ENCODE results near the gene NSUN3.

Gene NSUN3

DNA sequence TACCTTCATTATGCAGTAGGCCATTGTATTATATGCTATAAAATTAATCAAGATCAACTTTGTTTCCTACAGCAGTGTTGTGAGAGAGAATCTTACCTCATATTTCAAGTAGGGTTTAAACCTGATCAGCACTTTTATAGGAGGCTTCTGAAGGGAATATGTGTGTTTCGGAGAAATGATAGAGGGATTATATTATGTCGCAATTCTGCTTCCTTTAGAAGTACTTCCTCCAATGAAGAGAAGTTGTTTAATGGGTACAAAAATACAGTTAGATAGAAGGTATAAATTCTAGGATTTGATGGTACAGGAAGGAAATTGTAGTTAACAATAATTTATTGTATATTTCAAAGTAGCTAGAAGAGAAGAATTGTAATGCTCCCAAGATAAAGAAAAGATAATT, 54.9 kb downstream of the NSUN3 start:
- Histone ChIP-seq H3K27ac (replicated peaks) (no peak overlapping the region), H3K4me3 (replicated peaks; ENCODE audit: insufficient read depth, low read length) (no peak overlapping the region), H3K27me3 (ENCODE audit: insufficient read depth, poor library complexity, severe bottlenecking) (no peaks in the 10 kb centered on the region)
- TF ChIP-seq CTCF (IDR thresholded peaks at IDR 0.05; ENCODE audit: insufficient read depth, low read length) (no peak), POLR2AphosphoS5 (IDR thresholded peaks at IDR 0.05; ENCODE audit: low read depth) (no peak), GABPA (IDR thresholded peaks at IDR 0.05; ENCODE audit: low read depth) (no peak), REST (IDR thresholded peaks at IDR 0.05; ENCODE audit: insufficient replicate concordance, low read depth) (no peak), SPI1 (IDR thresholded peaks at IDR 0.05; ENCODE audit: borderline replicate concordance, low read depth) (no peak)
- DNase-seq (ENCODE audit: low read depth in 1 of 2, low spot score in 1 of 2) = no peak

DNA sequence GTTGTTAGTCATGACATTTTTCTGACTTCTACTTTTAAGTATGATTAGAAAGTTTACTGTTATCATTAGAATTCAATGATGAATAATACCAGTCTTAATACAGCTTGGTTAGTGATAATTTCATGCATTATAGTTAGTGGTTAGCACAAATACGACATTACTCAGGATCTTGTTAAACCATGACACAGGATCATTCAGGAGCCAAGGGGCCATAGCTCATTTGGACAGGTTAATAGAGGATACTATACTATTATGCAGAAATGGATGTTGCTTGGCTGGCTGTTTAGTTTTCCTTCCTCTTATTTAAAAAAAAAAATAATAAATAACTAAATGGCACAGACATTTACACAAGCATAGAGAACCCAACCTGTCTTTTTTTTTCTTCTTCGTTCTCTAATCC, 55.5 kb downstream of the NSUN3 start:
- Histone ChIP-seq H3K27ac (replicated peaks) (no peak overlapping the region), H3K27me3 (ENCODE audit: insufficient read depth, poor library complexity, severe bottlenecking) (no peaks in the 10 kb centered on the region), H3K4me3 (replicated peaks; ENCODE audit: insufficient read depth, low read length) (no peak overlapping the region)
- DNase-seq (ENCODE audit: low read depth in 1 of 2, low spot score in 1 of 2) = no peak
- TF ChIP-seq POLR2AphosphoS5 (IDR thresholded peaks at IDR 0.05; ENCODE audit: low read depth) (no peak), REST (IDR thresholded peaks at IDR 0.05; ENCODE audit: insufficient replicate concordance, low read depth) (no peak), SPI1 (IDR thresholded peaks at IDR 0.05; ENCODE audit: borderline replicate concordance, low read depth) (no peak), CTCF (IDR thresholded peaks at IDR 0.05; ENCODE audit: insufficient read depth, low read length) (no peak), GABPA (IDR thresholded peaks at IDR 0.05; ENCODE audit: low read depth) (no peak)

DNA sequence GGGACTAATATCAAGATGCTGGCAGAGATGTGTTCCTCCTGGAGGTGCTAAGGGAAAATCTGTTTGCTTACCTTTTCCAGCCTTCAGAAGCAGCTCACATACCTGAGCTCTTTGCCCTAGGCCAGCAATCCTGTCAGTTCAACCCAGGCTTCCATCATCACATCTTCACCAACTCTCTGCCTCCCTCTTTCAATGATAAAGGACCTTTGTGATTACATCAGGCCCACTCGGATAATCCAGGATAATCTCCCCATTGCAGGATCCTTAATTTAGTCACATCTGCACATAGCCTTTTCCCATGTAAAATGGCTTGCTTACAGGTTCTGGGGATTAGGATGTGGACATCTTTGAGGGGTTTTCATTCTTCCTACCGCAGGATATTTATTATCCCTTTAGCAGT, 58.3 kb downstream of the NSUN3 start:
- no peak overlapping the region for H3K4me3 ChIP-seq (replicated peaks; ENCODE audit: insufficient read depth, low read length)
- no peak for DNase-seq (ENCODE audit: low read depth in 1 of 2, low spot score in 1 of 2)
- TF ChIP-seq POLR2AphosphoS5 (IDR thresholded peaks at IDR 0.05; ENCODE audit: low read depth) (no peak), REST (IDR thresholded peaks at IDR 0.05; ENCODE audit: insufficient replicate concordance, low read depth) (no peak), SPI1 (IDR thresholded peaks at IDR 0.05; ENCODE audit: borderline replicate concordance, low read depth) (no peak), CTCF (IDR thresholded peaks at IDR 0.05; ENCODE audit: insufficient read depth, low read length) (no peak), GABPA (IDR thresholded peaks at IDR 0.05; ENCODE audit: low read depth) (no peak)

More for the DNA sequence above, 58.3 kb downstream of the NSUN3 start:
- Histone ChIP-seq H3K27ac (replicated peaks) (no peak overlapping the region), H3K27me3 (ENCODE audit: insufficient read depth, poor library complexity, severe bottlenecking) (no peaks in the 10 kb centered on the region)
